ENCODE data around the gene LCN9.

Gene LCN9

DNA sequence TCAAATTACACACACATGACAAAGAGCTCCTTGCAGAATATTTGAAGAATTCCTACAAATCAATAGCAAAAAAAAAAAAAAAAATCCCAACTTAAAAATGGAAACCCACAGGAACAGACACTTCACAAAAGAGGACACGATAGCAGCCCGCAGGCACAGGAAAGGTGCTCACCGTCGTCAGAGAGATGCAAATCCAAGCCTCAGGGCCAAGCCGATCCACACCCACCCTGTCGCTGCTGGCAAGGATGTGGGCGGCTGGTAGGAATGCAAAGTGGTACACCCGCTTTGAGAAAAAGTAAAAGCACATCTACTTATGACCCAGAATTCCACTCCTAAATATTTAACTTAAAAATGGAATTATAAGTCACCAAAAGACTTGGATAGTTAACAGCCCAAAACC is 10.8 kb downstream of the LCN9 start:
- Histone ChIP-seq H3K36me3 (ENCODE audit: insufficient read depth, low read length) (no peaks in the 10 kb centered on the region), H3K4me1 (ENCODE audit: insufficient read depth, low read length) (no peaks in the 10 kb centered on the region), H3K9me3 (ENCODE audit: control insufficient read depth, insufficient read depth, low read length) (no peaks in the 10 kb centered on the region), H3K9ac (ENCODE audit: low read depth, low read length) (no peak overlapping the region)

DNA sequence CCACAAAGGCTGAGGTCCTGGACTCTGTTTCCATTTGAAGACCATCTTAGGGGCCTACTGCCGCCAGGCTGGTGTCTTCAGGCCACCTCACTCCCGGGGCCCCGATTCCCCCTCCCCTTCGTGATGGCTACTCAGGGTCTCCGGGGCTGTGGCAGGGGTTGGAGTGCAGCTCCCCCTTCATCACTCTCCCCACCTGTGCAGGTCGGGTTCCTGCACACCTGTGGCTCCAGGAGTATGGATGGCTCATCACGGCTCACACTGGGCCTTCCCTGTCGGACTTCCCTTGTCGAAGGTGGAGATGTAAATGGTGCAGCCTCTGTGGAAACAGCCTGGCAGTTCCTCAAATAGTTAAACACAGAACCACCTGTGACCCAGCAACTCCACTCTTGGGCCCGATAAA is 11.9 kb downstream of the LCN9 start:
- no peaks in the 10 kb centered on the region for H3K9me3 ChIP-seq (ENCODE audit: control insufficient read depth, insufficient read depth, low read length)
- no peaks in the 10 kb centered on the region for H3K36me3 ChIP-seq (ENCODE audit: insufficient read depth, low read length)
- H3K4me1 ChIP-seq (ENCODE audit: insufficient read depth, low read length), result no peaks in the 10 kb centered on the region
- no peak overlapping the region for H3K9ac ChIP-seq (ENCODE audit: low read depth, low read length)

DNA sequence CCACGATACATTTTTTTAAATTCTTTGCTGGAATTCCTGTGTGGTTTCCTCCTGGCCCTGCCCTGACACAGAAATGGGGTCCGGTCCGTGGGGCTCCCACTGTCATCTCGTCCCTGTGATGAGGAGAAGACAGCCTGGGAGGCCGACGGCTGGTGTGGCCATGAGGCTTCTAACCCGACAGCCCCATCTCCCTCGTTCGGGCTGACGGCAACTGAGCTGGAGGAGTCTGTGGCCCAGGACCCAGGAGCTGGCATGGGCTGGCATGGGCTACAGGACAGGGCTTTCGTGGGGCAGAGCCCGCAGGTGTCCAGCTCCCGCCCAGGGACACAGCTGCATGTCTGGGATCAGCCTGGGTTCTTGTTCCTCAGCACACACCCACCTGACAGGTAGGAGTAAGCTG is 13.8 kb downstream of the LCN9 start:
- no peaks in the 10 kb centered on the region for H3K4me1 ChIP-seq (ENCODE audit: insufficient read depth, low read length)
- H3K36me3 ChIP-seq (ENCODE audit: insufficient read depth, low read length), result no peaks in the 10 kb centered on the region
- no peaks in the 10 kb centered on the region for H3K9me3 ChIP-seq (ENCODE audit: control insufficient read depth, insufficient read depth, low read length)
- H3K9ac ChIP-seq (ENCODE audit: low read depth, low read length), result no peak overlapping the region

- H3K4me1 ChIP-seq (ENCODE audit: insufficient read depth, low read length), result no peaks in the 10 kb centered on the region
- H3K36me3 ChIP-seq (ENCODE audit: insufficient read depth, low read length), result no peaks in the 10 kb centered on the region
- no peaks in the 10 kb centered on the region for H3K9me3 ChIP-seq (ENCODE audit: control insufficient read depth, insufficient read depth, low read length)
- no peak overlapping the region for H3K9ac ChIP-seq (ENCODE audit: low read depth, low read length)
Observed at GRCh38 chr9:135677641-135678168, 14.6 kb downstream of the LCN9 start.

DNA sequence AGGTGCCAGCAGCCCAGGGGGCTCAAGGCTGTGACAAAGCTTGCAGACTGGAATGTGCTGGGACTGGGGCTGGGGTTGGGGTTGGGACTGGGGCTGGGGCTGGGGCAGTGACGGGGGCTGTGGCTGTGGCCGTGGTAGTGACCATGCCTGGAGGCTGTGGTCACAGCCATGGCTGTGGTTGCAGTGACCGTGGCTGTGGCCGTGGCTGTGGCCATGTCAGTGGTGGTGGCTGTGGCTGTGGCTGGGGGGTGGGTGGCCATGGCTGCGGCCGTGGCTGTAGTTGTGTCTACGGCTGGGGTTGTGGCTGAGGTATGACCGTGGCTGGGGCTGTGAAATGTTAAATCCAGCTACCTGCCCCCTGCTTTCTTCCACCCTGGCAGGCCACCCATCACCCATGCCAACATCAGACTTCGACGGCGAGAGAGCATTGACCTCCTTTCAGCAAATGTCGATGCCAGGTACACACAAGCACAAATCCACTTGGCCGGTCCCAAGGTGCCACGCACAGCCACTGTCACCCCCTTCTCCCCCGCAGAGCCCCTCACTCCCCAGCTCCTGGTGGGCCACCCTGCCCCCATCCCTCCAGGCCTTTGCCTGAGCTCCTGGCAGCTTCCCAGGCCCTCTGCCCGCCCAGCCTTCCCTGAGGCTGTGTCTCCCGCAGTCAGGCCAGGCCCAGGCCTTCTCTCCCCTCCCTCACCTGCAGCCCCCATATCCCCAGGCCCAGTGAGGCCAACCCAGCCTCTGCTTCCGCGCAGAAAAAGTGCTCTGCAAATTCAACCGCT is 15.3 kb downstream of the LCN9 start:
- Histone ChIP-seq H3K36me3 (ENCODE audit: insufficient read depth, low read length) (no peaks in the 10 kb centered on the region), H3K9me3 (ENCODE audit: control insufficient read depth, insufficient read depth, low read length) (no peaks in the 10 kb centered on the region), H3K9ac (ENCODE audit: low read depth, low read length) (no peak overlapping the region), H3K4me1 (ENCODE audit: insufficient read depth, low read length) (no peaks in the 10 kb centered on the region)

- Histone ChIP-seq H3K36me3 (ENCODE audit: insufficient read depth, low read length) (no peaks in the 10 kb centered on the region), H3K9me3 (ENCODE audit: control insufficient read depth, insufficient read depth, low read length) (no peaks in the 10 kb centered on the region), H3K4me1 (ENCODE audit: insufficient read depth, low read length) (no peaks in the 10 kb centered on the region), H3K9ac (ENCODE audit: low read depth, low read length) (no peak overlapping the region)
Observed at GRCh38 chr9:135680056-135680455, 16.9 kb downstream of the LCN9 start.

GRCh38 chr9:135681161-135681560 is 18.1 kb downstream of the LCN9 start:
- H3K9me3 ChIP-seq (ENCODE audit: control insufficient read depth, insufficient read depth, low read length), result no peaks in the 10 kb centered on the region

DNA sequence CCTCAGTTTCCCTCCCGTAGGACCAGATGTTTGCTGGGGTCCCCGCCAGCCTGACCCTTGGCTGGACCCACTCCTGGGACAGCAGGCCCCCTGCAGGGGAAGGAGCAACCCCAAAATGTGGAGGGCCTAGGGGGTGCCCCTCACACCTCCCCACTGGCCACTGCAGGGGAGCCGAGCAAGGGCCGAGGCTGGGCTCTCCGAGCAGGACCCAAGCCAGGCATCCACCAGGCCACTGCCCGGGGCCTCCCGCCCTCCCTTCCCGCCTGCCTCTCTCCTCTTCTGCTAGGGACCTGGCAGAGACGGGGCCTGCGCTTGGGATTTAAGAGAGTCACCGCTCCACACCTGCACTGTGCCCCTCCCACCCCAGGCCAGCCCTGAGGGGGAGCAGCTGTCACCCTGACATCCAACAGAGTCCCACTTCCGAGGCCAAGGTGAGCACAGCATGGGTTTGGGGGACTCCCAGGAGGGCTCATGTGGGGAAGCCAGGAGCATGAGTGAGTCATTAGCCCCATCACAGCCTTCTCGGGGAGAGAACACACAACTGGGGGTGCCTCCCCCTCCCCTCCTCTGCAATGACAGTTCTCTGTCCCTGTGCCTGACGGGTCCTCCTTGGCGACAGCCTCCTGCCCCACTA is 20.4 kb downstream of the LCN9 start:
- Histone ChIP-seq H3K36me3 (ENCODE audit: insufficient read depth, low read length) (no peaks in the 10 kb centered on the region), H3K9ac (ENCODE audit: low read depth, low read length) (no peak overlapping the region), H3K9me3 (ENCODE audit: control insufficient read depth, insufficient read depth, low read length) (no peaks in the 10 kb centered on the region), H3K4me1 (ENCODE audit: insufficient read depth, low read length) (no peaks in the 10 kb centered on the region)

More at GRCh38 chr9:135681161-135681560, 18.1 kb downstream of the LCN9 start:
- no peaks in the 10 kb centered on the region for H3K4me1 ChIP-seq (ENCODE audit: insufficient read depth, low read length)
- H3K36me3 ChIP-seq (ENCODE audit: insufficient read depth, low read length), result no peaks in the 10 kb centered on the region
- no peak overlapping the region for H3K9ac ChIP-seq (ENCODE audit: low read depth, low read length)

DNA sequence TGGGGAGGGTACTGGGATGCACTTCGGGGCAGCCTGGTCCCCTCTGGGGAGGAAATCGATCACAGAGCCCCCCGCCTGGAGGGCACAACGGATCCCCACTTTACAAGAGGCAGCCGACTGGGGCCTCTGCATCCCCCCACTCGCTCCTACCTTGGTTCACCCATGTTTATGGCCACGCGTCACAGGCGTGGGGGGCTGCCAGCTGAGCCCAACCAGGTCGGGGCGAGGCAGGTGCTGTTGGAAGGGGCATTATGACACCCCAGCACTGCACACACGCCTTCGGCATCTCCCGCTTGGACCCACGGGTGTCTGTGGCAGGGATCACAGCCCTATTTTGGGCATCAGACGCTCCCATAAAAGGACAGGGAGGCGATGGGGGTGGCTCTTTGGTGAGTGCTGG is 21.6 kb downstream of the LCN9 start:
- Histone ChIP-seq H3K36me3 (ENCODE audit: insufficient read depth, low read length) (no peaks in the 10 kb centered on the region), H3K9ac (ENCODE audit: low read depth, low read length) (no peak overlapping the region), H3K9me3 (ENCODE audit: control insufficient read depth, insufficient read depth, low read length) (no peaks in the 10 kb centered on the region), H3K4me1 (ENCODE audit: insufficient read depth, low read length) (no peaks in the 10 kb centered on the region)

DNA sequence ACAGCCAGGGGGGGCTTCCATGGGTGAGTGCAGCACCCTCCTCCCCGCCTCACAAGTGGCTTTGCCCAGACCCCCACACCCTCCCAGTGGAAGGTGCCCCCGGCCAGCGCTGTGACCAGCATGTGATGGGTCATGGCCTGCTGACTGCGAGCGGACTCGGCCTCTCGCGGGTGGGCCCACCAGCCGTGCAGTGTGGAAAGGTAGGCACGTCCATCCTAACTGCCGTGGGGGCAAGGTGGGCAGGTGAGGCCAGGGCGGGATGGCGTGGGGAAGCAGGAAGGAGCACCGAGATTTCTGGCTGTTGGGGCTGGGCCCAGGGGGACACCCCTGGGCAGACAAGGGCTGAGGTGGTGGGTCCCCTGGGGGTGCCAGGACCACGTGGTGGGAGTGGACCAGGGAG is 24.1 kb downstream of the LCN9 start:
- H3K4me1 ChIP-seq (ENCODE audit: insufficient read depth, low read length), result no peaks in the 10 kb centered on the region
- H3K9ac ChIP-seq (ENCODE audit: low read depth, low read length), result no peak overlapping the region
- H3K36me3 ChIP-seq (ENCODE audit: insufficient read depth, low read length), result no peaks in the 10 kb centered on the region

DNA sequence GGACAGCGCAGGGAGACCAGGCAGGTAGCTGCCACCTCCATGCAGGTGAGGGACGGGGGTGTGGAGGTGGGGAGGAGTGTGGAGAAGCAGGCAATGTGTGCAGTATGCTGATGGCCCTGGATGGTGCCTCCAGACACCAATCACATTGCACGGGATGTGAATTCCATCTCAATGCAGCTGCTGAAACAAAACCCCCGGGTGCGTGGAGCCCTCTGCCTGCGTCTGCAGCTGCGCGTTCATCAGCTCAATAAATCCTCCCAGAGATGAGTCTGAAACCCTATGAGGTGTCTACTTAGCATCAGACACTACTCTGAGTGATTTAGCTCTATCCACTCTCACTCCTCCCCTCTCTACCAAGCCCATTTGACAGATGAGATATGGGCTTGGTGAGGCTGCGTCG is 25.9 kb downstream of the LCN9 start:
- H3K4me1 ChIP-seq (ENCODE audit: insufficient read depth, low read length), result no peaks in the 10 kb centered on the region
- no peaks in the 10 kb centered on the region for H3K9me3 ChIP-seq (ENCODE audit: control insufficient read depth, insufficient read depth, low read length)
- no peak overlapping the region for H3K9ac ChIP-seq (ENCODE audit: low read depth, low read length)
- no peaks in the 10 kb centered on the region for H3K36me3 ChIP-seq (ENCODE audit: insufficient read depth, low read length)

More for the DNA sequence above, 24.1 kb downstream of the LCN9 start:
- no peaks in the 10 kb centered on the region for H3K9me3 ChIP-seq (ENCODE audit: control insufficient read depth, insufficient read depth, low read length)

GRCh38 chr9:135690836-135691570 is 27.9 kb downstream of the LCN9 start:
- Histone ChIP-seq H3K36me3 (ENCODE audit: insufficient read depth, low read length) (no peaks in the 10 kb centered on the region), H3K9ac (ENCODE audit: low read depth, low read length) (no peak overlapping the region), H3K4me1 (ENCODE audit: insufficient read depth, low read length) (no peaks in the 10 kb centered on the region), H3K9me3 (ENCODE audit: control insufficient read depth, insufficient read depth, low read length) (no peaks in the 10 kb centered on the region)

GRCh38 chr9:135692410-135692809 is 29.3 kb downstream of the LCN9 start:
- no peaks in the 10 kb centered on the region for H3K36me3 ChIP-seq (ENCODE audit: insufficient read depth, low read length)
- H3K9me3 ChIP-seq (ENCODE audit: control insufficient read depth, insufficient read depth, low read length), result no peaks in the 10 kb centered on the region
- H3K9ac ChIP-seq (ENCODE audit: low read depth, low read length), result no peak overlapping the region
- H3K4me1 ChIP-seq (ENCODE audit: insufficient read depth, low read length), result no peaks in the 10 kb centered on the region

- Histone ChIP-seq H3K4me1 (ENCODE audit: insufficient read depth, low read length) (no peaks in the 10 kb centered on the region), H3K9ac (ENCODE audit: low read depth, low read length) (no peak overlapping the region)
Observed at GRCh38 chr9:135693265-135693664, 30.2 kb downstream of the LCN9 start.

More at GRCh38 chr9:135693265-135693664, 30.2 kb downstream of the LCN9 start:
- Histone ChIP-seq H3K9me3 (ENCODE audit: control insufficient read depth, insufficient read depth, low read length) (no peaks in the 10 kb centered on the region), H3K36me3 (ENCODE audit: insufficient read depth, low read length) (no peaks in the 10 kb centered on the region)
